ENCODE results near the gene BLM. TPM values are rescaled to one million over a fixed set of nuclear protein-coding genes. Genes with fewer than 3 reads are reported as not detected.
"Not testable (repeated sequence)": the region's sequence is repeated elsewhere in the genome, so short reads cannot be mapped to it uniquely, and the experiment has no call there.

The BLM gene
- total RNA-seq, 1 experiment from 2014 or later, result 41.9 TPM

DNA sequence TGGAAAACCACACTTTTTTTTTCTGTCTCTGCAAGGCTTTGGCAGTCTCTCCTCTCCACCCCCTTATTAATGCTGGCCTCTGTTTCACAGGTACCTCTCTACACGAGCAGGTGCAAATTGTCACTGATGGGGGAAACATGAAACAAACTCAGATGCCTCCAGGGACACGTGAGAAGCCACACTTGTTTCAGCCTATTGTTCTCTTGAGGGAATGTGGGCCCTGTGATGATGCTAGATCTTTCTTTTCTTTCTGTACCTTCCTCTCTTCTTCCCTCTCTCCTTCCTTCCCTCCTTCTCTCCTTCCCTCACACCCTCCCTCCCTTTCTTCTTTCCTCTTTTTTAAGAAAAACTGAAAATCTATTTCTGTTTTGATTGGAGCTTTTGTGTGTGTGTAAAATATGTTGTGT is 5.7 kb upstream of the BLM start:
- in situ Hi-C loops (cut with HindIII; ENCODE audit: low pct_unique_long_range_greater_than_20kb, low sequenced_read_pairs), result no loop called here

DNA sequence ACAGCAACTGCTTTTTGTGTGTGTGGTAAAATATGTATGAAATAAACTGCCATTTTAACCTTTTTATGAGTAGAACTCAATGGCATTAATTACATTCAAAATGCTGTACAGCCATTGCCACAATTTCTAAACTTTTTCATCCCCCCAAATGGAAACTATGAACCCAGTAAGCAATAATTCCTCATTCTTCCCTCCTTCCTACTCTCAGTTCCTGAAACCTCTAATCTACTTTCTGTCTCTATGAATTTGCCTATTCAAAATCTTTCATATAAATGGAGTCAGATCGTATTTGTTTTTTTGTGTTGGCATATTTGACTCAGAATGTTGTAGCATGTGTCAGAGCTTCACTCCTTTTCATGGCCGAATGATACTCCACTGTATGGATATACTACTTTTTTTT is 5.3 kb upstream of the BLM start:
- in situ Hi-C loops (cut with HindIII; ENCODE audit: low pct_unique_long_range_greater_than_20kb, low sequenced_read_pairs), result no loop called here
- DNase-seq (ENCODE audit: low read depth, low spot score), result no peak

More for the DNA sequence above, 5.7 kb upstream of the BLM start:
- no peak for DNase-seq (ENCODE audit: low read depth, low spot score)

GRCh38 chr15:90713081-90713480 is 4.1 kb upstream of the BLM start:
- in situ Hi-C loops (cut with HindIII; ENCODE audit: low pct_unique_long_range_greater_than_20kb, low sequenced_read_pairs), result no loop called here
- no peak for DNase-seq (ENCODE audit: low read depth, low spot score)

GRCh38 chr15:90716317-90716975 is 700 bp upstream of the BLM start:
- in situ Hi-C loops (cut with HindIII; ENCODE audit: low pct_unique_long_range_greater_than_20kb, low sequenced_read_pairs), result no loop called here

GRCh38 chr15:90718232-90718631 is 1.1 kb downstream of the BLM start:
- in situ Hi-C loops (cut with HindIII; ENCODE audit: low pct_unique_long_range_greater_than_20kb, low sequenced_read_pairs), result no loop called here
- DNase-seq (ENCODE audit: low read depth, low spot score), result no peak

More at GRCh38 chr15:90716317-90716975, 700 bp upstream of the BLM start:
- DNase-seq (ENCODE audit: low read depth, low spot score), result no peak

DNA sequence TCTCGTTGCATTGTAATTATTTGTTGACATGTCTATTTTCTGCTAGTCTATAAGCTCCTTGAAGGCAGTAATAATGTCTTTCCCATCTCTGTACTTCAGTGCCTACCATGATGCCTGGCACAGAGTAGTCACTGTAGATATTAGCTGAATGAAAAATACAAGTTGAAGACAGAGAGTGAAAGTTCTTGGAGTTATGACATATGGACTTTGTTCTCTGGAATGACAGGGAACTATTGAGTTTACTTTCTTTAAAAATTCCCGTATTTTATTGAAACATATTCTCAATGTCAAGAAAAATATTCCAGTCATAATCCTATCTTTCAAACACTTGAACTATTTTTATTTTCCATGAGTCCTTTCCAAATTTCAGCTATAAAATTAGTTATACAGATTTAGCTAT is 3.0 kb downstream of the BLM start:
- DNase-seq (ENCODE audit: low read depth, low spot score), result no peak
- in situ Hi-C loops (cut with HindIII; ENCODE audit: low pct_unique_long_range_greater_than_20kb, low sequenced_read_pairs), result no loop called here

GRCh38 chr15:90729261-90729660 is 12.1 kb downstream of the BLM start:
- DNase-seq (ENCODE audit: low read depth, low spot score), result no peak
- in situ Hi-C loops (cut with HindIII; ENCODE audit: low pct_unique_long_range_greater_than_20kb, low sequenced_read_pairs), result no loop called here

DNA sequence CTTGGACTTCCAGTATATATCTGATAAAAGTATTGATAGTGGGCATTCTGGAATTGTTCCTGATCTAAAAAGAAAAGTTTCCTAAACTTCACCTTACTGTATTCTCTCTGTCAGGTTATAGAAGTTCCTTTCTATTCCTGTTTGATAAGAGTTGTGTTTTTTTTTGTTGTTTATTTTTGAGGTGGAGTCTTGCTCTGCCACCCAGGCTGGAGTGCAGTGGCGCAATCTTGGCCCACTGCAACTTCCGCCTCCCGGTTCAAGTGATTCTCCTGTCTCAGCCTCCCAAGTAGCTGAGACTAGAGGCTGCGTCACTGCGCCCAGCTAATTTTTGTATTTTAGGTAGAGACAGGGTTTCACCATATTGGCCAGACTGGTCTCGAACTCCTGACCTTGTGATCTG is 13.1 kb downstream of the BLM start:
- in situ Hi-C loops (cut with HindIII; ENCODE audit: low pct_unique_long_range_greater_than_20kb, low sequenced_read_pairs), result no loop called here

GRCh38 chr15:90735923-90736322 is 18.8 kb downstream of the BLM start:
- no peak for DNase-seq (ENCODE audit: low read depth, low spot score)
- in situ Hi-C loops (cut with HindIII; ENCODE audit: low pct_unique_long_range_greater_than_20kb, low sequenced_read_pairs), result no loop called here

More for the DNA sequence above, 13.1 kb downstream of the BLM start:
- DNase-seq (ENCODE audit: low read depth, low spot score), result no peak

DNA sequence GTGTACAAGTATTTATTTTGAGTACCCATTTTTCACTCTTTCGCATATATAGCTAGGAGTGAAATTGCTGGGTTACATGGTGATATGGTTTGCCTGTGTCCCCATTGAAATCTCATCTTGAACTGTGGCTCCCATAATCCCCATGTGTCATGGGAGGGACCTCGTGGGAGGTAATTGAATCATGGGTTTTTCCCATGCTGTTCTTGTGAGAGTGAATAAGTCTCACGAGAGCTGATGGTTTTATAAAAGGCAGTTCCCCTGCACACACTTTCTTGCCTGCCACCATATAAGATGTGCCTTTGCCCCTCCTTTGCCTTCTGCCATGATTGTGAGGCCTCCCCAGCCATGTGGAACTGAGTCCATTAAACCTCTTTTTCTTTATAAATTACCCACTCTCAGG is 23.4 kb downstream of the BLM start:
- peak; percentile 40 for DNase-seq (ENCODE audit: low read depth, low spot score)
- in situ Hi-C loops (cut with HindIII; ENCODE audit: low pct_unique_long_range_greater_than_20kb, low sequenced_read_pairs), result not testable (repeated sequence)

DNA sequence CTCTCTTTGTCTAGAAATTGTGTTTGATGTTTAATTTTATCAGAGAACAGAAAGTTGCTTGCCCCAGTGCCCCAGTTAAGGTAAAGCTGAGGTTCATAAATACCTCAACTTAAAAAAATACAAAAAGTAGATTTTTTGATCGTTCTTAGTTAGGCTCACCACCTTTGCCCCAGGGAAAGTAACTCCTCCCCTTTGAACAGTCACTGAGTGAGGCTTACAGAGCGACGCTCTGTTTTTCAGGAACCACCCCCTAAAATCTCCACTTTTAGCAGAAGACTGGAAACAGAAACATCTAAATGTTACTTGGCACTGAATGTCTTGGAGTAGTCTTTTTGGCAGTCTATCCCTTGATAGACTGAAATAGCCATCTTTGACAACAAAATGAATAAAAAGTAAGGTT is 24.9 kb downstream of the BLM start:
- in situ Hi-C loops (cut with HindIII; ENCODE audit: low pct_unique_long_range_greater_than_20kb, low sequenced_read_pairs), result no loop called here
- peak; percentile 13 for DNase-seq (ENCODE audit: low read depth, low spot score)

GRCh38 chr15:90743407-90743806 is 26.3 kb downstream of the BLM start:
- in situ Hi-C loops (cut with HindIII; ENCODE audit: low pct_unique_long_range_greater_than_20kb, low sequenced_read_pairs), result no loop called here
- no peak for DNase-seq (ENCODE audit: low read depth, low spot score)

DNA sequence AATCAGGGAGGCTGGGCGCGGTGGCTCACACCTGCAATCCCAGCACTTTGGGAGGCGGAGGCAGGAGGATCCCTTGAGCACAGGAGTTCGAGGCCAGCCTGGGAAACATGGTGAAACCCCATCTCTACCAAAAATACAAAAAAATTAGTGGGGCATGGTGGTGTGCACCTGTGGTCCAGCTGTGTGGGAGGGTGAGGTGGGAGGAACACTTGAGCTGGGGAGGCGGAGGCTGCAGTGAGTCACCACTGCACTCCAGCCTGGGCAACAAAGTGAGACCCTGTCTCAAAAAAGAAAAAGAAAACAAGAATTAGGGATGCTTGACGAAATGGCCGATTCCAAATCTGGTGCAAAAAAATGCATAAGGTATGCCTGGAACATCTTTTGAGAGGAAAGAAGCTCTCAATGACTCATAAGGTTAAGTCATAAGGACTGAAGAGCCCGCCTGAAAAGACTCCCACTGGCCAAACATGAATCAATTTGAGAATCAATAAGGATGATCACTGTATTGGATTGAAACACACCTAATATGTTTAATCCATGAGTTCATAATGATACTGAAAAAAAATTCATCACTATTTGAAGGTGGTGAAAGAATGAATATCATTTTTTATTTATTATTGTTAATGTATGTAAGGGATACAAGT is 27.7 kb downstream of the BLM start:
- in situ Hi-C loops (cut with HindIII; ENCODE audit: low pct_unique_long_range_greater_than_20kb, low sequenced_read_pairs), result no loop called here
- DNase-seq (ENCODE audit: low read depth, low spot score), result no peak

DNA sequence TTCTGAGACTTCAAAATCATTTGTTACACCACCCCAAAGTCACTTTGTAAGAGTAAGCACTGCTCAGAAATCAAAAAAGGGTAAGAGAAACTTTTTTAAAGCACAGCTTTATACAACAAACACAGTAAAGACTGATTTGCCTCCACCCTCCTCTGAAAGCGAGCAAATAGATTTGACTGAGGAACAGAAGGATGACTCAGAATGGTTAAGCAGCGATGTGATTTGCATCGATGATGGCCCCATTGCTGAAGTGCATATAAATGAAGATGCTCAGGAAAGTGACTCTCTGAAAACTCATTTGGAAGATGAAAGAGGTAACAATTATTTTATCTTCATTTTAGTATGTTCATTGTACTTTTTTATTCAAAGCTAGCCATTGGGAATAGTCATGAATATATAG is 32.6 kb downstream of the BLM start:
- in situ Hi-C loops (cut with HindIII; ENCODE audit: low pct_unique_long_range_greater_than_20kb, low sequenced_read_pairs), result no loop called here
- no peak for DNase-seq (ENCODE audit: low read depth, low spot score)

- in situ Hi-C loops (cut with HindIII; ENCODE audit: low pct_unique_long_range_greater_than_20kb, low sequenced_read_pairs), result no loop called here
- no peak for DNase-seq (ENCODE audit: low read depth, low spot score)
Observed at GRCh38 chr15:90750186-90750585, 33.0 kb downstream of the BLM start.

- no peak for DNase-seq (ENCODE audit: low read depth, low spot score)
- in situ Hi-C loops (cut with HindIII; ENCODE audit: low pct_unique_long_range_greater_than_20kb, low sequenced_read_pairs), result no loop called here
Observed at GRCh38 chr15:90751300-90751825, 34.2 kb downstream of the BLM start.

GRCh38 chr15:90756916-90757315 is 39.8 kb downstream of the BLM start:
- DNase-seq (ENCODE audit: low read depth, low spot score), result no peak
- in situ Hi-C loops (cut with HindIII; ENCODE audit: low pct_unique_long_range_greater_than_20kb, low sequenced_read_pairs), result no loop called here

- no peak for DNase-seq (ENCODE audit: low read depth, low spot score)
- in situ Hi-C loops (cut with HindIII; ENCODE audit: low pct_unique_long_range_greater_than_20kb, low sequenced_read_pairs), result no loop called here
Observed at GRCh38 chr15:90757461-90757860, 40.3 kb downstream of the BLM start.

GRCh38 chr15:90760661-90761232 is 43.6 kb downstream of the BLM start:
- in situ Hi-C loops (cut with HindIII; ENCODE audit: low pct_unique_long_range_greater_than_20kb, low sequenced_read_pairs), result no loop called here
- peak; percentile 83 for DNase-seq (ENCODE audit: low read depth, low spot score)

Measured in SK-MEL-5 (cell line).